Measurements from ENCODE around the gene TMEM217. TPM values are rescaled to one million over a fixed set of nuclear protein-coding genes. Genes with fewer than 3 reads are reported as not detected.
A peak's percentile ranks its signal among the peaks of the same experiment; 100 is the strongest.

TMEM217 gene
- polyA plus RNA-seq, 1 of the 3 experiments (the other 2 are of a cell fraction): 1.5 TPM

DNA sequence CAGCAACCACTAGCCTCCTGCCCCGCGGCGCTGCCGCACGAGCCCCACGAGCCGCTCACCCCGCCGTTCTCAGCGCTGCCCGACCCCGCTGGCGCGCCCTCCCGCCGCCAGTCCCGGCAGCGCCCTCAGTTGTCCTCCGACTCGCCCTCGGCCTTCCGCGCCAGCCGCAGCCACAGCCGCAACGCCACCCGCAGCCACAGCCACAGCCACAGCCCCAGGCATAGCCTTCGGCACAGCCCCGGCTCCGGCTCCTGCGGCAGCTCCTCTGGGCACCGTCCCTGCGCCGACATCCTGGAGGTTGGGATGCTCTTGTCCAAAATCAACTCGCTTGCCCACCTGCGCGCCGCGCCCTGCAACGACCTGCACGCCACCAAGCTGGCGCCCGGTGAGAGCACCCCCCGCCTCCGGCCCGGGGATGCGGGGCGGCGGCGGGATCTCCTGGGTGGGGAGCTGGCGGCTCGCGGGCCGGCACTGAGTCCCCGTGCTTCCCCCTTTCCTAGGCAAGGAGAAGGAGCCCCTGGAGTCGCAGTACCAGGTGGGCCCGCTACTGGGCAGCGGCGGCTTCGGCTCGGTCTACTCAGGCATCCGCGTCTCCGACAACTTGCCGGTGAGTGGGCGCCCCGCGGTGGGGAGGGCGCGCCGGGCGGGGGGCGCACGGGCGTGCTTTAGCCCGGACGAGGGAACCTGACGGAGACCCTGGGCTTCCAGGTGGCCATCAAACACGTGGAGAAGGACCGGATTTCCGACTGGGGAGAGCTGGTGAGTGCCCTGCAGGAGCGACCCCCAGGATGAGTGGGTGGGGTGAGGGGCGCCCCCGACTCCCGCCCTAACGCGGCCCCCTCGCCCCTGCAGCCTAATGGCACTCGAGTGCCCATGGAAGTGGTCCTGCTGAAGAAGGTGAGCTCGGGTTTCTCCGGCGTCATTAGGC is 87.4 kb downstream of the TMEM217 start:
- H2AFZ ChIP-seq (ENCODE audit: low read depth): no peak overlapping the region
- H3K4me3 ChIP-seq (ENCODE audit: low read depth in 2 of 2, low read length in 1 of 2): peak overlapping the region; percentile 89 to 93
- H4K20me1 ChIP-seq (ENCODE audit: insufficient read depth): peaks cover 17% of the 10 kb centered on the region
- H3K27me3 ChIP-seq (ENCODE audit: insufficient read depth): no peaks in the 10 kb centered on the region
- peaks cover 4 to 19% of the 10 kb centered on the region in 2 experiments; a peak in 3 of 4 replicates for H3K4me1 ChIP-seq (ENCODE audit: control insufficient read depth in 1 of 2, insufficient read depth in 2 of 2, low read depth in 1 of 2, low read length in 1 of 2)
- CTCF ChIA-PET: interaction anchor here (0.6 to 15.1 kb wide), 41 partner anchors 10 to 404 kb away, joined by 3 to 490 read pairs (median 9); partner anchors contain the start of genes C6orf89 and MTCH1
- peak overlapping the region; percentile 99 for H3K4me2 ChIP-seq
- TF ChIP-seq EP300 (IDR thresholded peaks at IDR 0.05; ENCODE audit: borderline replicate concordance in 1 of 2, low read depth in 1 of 2, low read length in 1 of 2): 0 out of 4 replicates have a peak, but pooled peaks of 1 of the 2 experiments have one; percentile 0
- TF ChIP-seq, protein P1, sequence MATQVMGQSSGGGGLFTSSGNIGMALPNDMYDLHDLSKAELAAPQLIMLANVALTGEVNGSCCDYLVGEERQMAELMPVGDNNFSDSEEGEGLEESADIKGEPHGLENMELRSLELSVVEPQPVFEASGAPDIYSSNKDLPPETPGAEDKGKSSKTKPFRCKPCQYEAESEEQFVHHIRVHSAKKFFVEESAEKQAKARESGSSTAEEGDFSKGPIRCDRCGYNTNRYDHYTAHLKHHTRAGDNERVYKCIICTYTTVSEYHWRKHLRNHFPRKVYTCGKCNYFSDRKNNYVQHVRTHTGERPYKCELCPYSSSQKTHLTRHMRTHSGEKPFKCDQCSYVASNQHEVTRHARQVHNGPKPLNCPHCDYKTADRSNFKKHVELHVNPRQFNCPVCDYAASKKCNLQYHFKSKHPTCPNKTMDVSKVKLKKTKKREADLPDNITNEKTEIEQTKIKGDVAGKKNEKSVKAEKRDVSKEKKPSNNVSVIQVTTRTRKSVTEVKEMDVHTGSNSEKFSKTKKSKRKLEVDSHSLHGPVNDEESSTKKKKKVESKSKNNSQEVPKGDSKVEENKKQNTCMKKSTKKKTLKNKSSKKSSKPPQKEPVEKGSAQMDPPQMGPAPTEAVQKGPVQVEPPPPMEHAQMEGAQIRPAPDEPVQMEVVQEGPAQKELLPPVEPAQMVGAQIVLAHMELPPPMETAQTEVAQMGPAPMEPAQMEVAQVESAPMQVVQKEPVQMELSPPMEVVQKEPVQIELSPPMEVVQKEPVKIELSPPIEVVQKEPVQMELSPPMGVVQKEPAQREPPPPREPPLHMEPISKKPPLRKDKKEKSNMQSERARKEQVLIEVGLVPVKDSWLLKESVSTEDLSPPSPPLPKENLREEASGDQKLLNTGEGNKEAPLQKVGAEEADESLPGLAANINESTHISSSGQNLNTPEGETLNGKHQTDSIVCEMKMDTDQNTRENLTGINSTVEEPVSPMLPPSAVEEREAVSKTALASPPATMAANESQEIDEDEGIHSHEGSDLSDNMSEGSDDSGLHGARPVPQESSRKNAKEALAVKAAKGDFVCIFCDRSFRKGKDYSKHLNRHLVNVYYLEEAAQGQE (IDR thresholded peaks at IDR 0.05; ENCODE audit: low read depth, low read length): no peak
- TF ChIP-seq, protein P2, sequence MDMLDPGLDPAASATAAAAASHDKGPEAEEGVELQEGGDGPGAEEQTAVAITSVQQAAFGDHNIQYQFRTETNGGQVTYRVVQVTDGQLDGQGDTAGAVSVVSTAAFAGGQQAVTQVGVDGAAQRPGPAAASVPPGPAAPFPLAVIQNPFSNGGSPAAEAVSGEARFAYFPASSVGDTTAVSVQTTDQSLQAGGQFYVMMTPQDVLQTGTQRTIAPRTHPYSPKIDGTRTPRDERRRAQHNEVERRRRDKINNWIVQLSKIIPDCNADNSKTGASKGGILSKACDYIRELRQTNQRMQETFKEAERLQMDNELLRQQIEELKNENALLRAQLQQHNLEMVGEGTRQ (IDR thresholded peaks at IDR 0.05; ENCODE audit: borderline replicate concordance, low read depth, low read length): no peak
- TF ChIP-seq, protein P3, sequence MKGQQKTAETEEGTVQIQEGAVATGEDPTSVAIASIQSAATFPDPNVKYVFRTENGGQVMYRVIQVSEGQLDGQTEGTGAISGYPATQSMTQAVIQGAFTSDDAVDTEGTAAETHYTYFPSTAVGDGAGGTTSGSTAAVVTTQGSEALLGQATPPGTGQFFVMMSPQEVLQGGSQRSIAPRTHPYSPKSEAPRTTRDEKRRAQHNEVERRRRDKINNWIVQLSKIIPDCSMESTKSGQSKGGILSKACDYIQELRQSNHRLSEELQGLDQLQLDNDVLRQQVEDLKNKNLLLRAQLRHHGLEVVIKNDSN (IDR thresholded peaks at IDR 0.05; ENCODE audit: borderline replicate concordance, low read depth): no peak
- no peak for TF ChIP-seq TEAD4 (IDR thresholded peaks at IDR 0.05; ENCODE audit: borderline replicate concordance, insufficient read depth)
- no peak for TF ChIP-seq NRF1 (IDR thresholded peaks at IDR 0.05; ENCODE audit: low read depth, low read length)
- TF ChIP-seq, protein P4, sequence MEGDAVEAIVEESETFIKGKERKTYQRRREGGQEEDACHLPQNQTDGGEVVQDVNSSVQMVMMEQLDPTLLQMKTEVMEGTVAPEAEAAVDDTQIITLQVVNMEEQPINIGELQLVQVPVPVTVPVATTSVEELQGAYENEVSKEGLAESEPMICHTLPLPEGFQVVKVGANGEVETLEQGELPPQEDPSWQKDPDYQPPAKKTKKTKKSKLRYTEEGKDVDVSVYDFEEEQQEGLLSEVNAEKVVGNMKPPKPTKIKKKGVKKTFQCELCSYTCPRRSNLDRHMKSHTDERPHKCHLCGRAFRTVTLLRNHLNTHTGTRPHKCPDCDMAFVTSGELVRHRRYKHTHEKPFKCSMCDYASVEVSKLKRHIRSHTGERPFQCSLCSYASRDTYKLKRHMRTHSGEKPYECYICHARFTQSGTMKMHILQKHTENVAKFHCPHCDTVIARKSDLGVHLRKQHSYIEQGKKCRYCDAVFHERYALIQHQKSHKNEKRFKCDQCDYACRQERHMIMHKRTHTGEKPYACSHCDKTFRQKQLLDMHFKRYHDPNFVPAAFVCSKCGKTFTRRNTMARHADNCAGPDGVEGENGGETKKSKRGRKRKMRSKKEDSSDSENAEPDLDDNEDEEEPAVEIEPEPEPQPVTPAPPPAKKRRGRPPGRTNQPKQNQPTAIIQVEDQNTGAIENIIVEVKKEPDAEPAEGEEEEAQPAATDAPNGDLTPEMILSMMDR (IDR thresholded peaks at IDR 0.05): peak; percentile 42
- no peak for TF ChIP-seq TAF1 (IDR thresholded peaks at IDR 0.05; ENCODE audit: borderline replicate concordance, low read depth, low read length)
- TF ChIP-seq FOSL2 (IDR thresholded peaks at IDR 0.05; ENCODE audit: borderline replicate concordance, low read depth): no peak
- no peak for TF ChIP-seq RXRA (IDR thresholded peaks at IDR 0.05; ENCODE audit: borderline replicate concordance, low read depth)
- TF ChIP-seq SIN3A (IDR thresholded peaks at IDR 0.05; ENCODE audit: borderline replicate concordance, low read depth, low read length): no peak
- TF ChIP-seq SMC3 (IDR thresholded peaks at IDR 0.05; ENCODE audit: low read depth, low read length): no peak
- no peak for TF ChIP-seq MEF2A (IDR thresholded peaks at IDR 0.05; ENCODE audit: borderline replicate concordance, low read depth)
- H3K27ac ChIP-seq (ENCODE audit: low read depth in 2 of 2, low read length in 1 of 2): peak overlapping the region; percentile 77 to 91
- no peaks in the 10 kb centered on the region for H3K9me2 ChIP-seq
- H3K9ac ChIP-seq: peak overlapping the region; percentile 97
- H3K79me2 ChIP-seq (ENCODE audit: insufficient read depth): peaks cover 29% of the 10 kb centered on the region
- POLR2A ChIA-PET: interaction anchor here (1.0 to 3.3 kb wide), 5 partner anchors 39 to 184 kb away, joined by 3 to 27 read pairs (median 17); partner anchors contain the start of gene MTCH1
- H3K36me3 ChIP-seq (replicated peaks in 1 of 2; ENCODE audit: control insufficient read depth in 1 of 2, insufficient read depth in 2 of 2, low read length in 1 of 2): peaks cover 31% of the 10 kb centered on the region in 2 experiments
- no CpG with 5 or more reads among the region's 92 CpGs for WGBS (ENCODE audit: low lambda C conversion rate)
- peaks cover 14% of the 10 kb centered on the region for H3F3A ChIP-seq (replicated peaks; ENCODE audit: insufficient read depth)
- DNase-seq: peak; percentile 81
- no peaks in the 10 kb centered on the region for H3K9me3 ChIP-seq

All from SK-N-SH (cell line).